NCI-H2029 treated with DMSO at 0.1 percent for 48 hours (cell line): ENCODE results near the gene VAV2.
A peak's percentile ranks its signal among the peaks of the same experiment; 100 is the strongest.

Experiments
- DNase-seq: peaks from one replicate; lab custom pipeline; 2025; lab: John Stamatoyannopoulos, UW

VAV2 gene

DNA sequence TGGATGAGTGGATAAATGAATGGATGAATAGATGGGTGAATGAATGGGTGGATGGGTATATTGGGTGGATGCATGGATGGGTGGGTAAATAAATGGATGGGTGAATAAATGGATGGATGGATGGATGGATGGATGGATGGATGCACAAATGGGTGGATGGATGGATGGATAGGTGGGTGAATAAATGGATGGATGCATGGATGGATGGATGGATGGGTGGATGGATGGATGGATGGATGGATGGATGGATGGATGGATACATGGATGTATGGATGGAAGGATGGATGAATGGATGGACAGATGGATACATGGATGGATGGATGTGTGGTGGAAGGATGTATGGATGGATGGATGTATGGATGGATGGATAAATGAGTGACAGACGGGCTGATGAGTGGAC is 140.4 kb downstream of the VAV2 start:
- no peak for DNase-seq

GRCh38 chr9:133850937-133851336 is 141.2 kb downstream of the VAV2 start:
- no peak for DNase-seq

- DNase-seq: no peak
Measured at GRCh38 chr9:133850161-133850560, 142.0 kb downstream of the VAV2 start.

- DNase-seq: no peak
Measured at GRCh38 chr9:133849110-133849670, 142.9 kb downstream of the VAV2 start.

DNA sequence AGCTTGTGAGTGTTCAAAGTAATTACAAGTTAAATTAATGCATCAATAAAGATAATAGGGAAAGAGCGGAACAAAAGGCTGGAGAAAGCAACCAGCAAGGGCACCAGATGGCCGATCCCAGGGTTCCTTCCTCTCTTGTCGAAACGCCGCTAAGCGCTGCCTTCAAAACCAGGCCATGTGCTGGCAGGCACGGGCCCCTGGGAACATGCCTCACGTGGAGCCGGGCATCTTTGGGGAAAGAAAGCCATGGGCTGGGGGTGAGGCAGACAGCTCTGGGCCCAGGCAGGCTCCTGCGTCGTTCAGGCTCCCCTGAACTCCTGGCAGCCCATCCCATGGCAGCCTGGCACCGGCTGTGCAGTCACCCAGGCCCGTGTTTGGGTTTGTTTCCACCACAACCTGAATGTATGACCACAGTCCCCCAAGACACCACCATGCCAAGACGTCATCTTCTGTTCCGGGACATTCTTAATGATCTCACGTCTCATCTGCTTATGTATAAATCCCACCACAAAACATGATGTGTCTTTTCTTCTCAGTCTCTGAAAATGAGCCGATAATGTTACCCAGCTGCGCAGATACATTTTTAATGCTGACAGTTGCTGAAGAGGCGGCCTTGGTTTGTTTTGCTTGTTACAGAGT is 143.5 kb downstream of the VAV2 start:
- no peak for DNase-seq

- DNase-seq: no peak
Measured at GRCh38 chr9:133846483-133847090, 145.5 kb downstream of the VAV2 start.

DNA sequence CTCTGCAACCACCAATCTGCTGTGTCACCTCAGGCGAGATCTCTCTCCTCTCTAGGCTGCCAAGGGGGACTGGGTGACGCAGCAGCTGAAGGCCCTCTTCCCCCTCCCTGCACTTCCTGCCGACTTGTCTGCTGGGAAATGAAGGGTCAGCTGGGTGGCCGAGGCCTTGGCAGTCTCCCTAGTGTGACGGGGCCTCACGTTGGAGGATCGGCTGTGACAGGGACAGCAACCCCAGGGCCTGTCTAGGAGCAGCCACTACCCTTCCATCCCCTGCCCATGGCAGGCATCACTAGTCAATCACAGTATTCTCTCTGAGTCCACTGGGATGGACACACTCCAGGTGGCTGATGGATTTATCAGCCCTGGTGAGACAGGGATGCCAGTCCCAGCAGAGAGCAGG is 146.7 kb downstream of the VAV2 start:
- peak; percentile 21 for DNase-seq

- no peak for DNase-seq
Measured at GRCh38 chr9:133844881-133845410, 147.2 kb downstream of the VAV2 start.

- peak; percentile 7 for DNase-seq
Measured at GRCh38 chr9:133844398-133844784, 147.7 kb downstream of the VAV2 start.

- no peak for DNase-seq
Measured at GRCh38 chr9:133843751-133844397, 148.2 kb downstream of the VAV2 start.

DNA sequence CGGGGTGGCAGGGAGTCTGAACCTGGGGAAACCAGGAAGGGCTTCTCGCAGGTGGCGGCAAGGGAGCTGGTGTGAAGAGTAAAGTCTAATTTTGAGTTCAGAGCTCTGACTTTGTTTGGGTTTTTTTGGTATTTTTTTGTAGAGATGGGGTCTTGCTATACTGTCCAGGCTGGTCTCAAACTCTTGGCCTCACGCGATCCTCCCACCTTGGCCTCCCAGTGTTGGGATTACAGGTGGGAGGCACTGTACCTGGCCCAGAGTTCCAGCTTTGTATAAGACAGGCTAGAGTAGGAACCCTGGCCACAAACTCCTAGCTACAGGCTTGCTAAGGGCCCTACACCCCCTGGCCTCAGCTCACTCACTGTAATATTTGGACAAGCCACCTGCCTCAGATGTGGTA is 148.9 kb downstream of the VAV2 start:
- no peak for DNase-seq

DNA sequence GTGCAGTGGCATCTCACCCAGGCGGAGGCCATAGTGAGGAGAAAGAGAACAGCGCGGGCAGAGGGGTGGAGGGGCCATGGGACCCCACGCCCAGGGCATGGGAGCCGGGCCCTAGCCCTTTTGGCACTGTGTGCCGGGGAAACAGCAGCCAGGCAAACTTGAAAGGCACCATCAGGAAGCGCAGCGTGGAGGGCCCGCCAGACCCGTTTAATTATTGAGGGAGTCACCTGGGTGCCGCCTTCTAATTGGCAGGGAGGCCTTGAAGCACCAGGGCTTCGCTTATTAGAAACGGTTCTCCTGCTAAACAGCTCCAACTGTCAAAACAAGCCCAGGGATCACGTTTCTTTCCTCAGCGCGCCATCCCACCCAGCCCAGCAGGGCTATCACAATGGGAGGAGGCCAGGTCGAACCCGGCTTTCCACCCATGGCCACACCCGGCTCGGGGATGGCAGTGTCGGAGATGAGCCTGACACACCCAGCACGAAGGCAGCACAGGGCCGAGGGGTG is 149.3 kb downstream of the VAV2 start:
- peak; percentile 62 for DNase-seq

- peak; percentile 61 for DNase-seq
Measured at GRCh38 chr9:133842174-133842573, 149.9 kb downstream of the VAV2 start.

DNA sequence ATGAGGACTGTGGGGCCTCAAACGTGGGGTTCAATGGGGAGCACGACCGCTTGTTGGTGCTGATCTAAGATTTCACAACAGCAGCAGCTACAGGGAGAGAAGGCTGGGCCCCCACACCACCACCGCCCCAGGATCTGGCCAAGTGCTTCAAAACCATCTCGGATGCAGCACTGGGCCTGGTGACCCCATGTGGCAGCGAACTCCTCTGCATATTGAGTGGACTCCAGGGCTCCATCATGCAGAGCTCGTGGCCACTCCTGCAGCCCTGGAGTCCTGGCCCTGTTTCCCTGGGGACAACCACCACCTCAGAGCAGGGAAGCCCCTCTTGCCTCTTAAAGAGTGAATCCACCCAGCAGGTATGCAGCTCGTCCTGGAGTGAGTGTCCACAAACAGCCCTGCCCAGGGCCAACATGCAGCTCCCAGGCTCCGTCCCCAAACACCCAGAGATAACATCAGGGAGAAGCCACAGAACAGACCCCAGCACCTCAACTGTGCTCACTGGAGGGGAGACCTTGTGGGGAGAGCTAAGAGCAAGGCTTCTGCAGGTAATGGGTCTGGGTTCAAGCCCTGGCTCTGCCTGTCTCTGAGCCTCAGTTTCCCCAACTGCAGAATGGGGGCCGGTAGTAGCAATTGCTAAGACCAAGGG is 150.8 kb downstream of the VAV2 start:
- no peak for DNase-seq

- DNase-seq: no peak
Measured at GRCh38 chr9:133839822-133840329, 152.2 kb downstream of the VAV2 start.

- DNase-seq: no peak
Measured at GRCh38 chr9:133838859-133839507, 153.1 kb downstream of the VAV2 start.

DNA sequence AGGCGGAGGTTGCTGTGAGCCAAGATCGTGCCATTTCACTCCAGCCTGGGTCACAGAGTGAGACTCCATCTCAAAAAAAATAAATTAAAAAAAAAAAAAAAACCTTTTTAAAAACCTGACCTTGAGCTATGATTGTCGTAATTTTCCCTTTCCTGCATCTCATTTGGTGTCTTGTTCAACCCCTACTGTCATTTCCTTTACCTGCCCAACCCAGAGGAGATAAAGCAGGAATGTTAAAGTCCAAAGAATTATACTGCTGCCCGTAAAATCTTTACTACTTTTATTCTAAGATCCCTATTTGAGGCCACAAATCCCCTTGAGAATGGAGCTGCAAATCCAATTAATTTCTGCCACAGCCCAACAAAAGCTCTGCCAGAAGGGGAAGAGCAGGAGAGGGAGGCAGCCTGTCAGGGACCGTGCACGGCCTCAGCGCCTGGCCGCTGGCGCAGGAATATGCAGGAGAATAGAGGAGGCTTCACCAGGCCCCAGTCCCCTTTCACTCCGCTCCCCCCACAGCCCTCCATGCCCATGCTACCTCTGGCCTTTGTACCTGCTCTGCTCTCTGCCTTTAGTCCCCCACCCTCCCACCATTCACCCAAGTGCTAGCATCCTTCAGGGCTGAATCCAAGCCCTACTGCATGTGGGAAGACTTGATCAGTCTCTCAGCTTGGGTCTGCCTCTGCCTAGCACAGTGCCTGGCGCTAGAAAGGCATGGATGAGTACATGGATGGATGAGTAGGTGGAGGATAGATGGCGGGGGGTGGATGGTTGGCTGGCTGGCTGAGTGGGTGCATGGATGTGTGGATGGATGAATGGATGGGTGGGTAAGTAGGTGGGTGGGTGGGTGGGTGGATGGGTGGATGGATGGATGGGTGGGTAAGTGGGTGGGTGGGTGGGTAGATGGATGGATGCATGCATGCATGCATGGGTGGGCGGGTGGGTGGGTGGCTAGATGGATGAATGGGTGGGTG is 154.2 kb downstream of the VAV2 start:
- no peak for DNase-seq

DNA sequence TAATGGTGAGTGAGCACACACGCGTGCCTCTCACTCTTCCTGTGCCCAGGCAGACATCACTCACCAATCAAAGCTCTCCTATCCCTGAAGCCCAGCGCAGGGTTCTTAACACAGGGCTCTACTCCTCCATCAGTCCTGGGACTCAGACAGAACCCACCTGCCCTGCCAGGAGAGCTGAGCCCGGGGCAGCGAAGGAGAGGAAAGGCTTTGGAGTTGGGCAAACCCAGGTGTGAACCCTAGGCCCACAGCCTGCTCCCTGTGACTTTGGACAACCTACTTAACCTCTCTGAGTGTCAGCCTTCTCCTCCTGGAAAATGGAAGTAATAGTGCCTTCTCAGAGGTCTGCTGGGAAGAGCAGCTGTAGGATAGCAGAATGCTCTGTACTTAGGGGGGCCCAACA is 155.3 kb downstream of the VAV2 start:
- DNase-seq: no peak

- DNase-seq: no peak
Measured at GRCh38 chr9:133836001-133836758, 155.9 kb downstream of the VAV2 start.
